HepG2 (cell line): ENCODE data around the gene PCIF1. TPM values are rescaled to one million over a fixed set of nuclear protein-coding genes. Genes with fewer than 3 reads are reported as not detected.

Experiments
- ATAD3A ChIP-seq: sonication (generic); formaldehyde crosslinking; IDR thresholded peaks from 2 replicates; pipeline ENCODE4 v1.4.0; 2020; ENCODE audit warnings: missing genetic modification reagents
- ATM ChIP-seq: fragments of 450-650 bp; IDR thresholded peaks from 2 replicates; pipeline ENCODE4 v1.7.1; 2017; ENCODE audit warnings: mild to moderate bottlenecking, borderline replicate concordance
- BHLHE40 ChIP-seq: IDR thresholded peaks from 2 replicates; pipeline ENCODE4 v1.6.1; 2011; ENCODE audit warnings: low read length, improper control_type of control experiment
- GABPA ChIP-seq, 2 experiments: IDR thresholded peaks; 2 replicates each; pipeline ENCODE4 v1.6.1; 2011 to 2016; ENCODE audit warnings: low read depth in 2 of 2, low read length in 1 of 2, missing biosample characterization in 1 of 2, missing genetic modification characterization in 1 of 2
- HBP1 ChIP-seq: IDR thresholded peaks from 2 replicates; pipeline ENCODE4 v1.6.1; 2016; ENCODE audit warnings: low read depth, control low read depth
- HDAC1 ChIP-seq: sonication (generic); formaldehyde crosslinking; IDR thresholded peaks from 2 replicates; pipeline ENCODE4 v1.5.1; 2020; ENCODE audit warnings: mild to moderate bottlenecking, missing genetic modification reagents
- JUN ChIP-seq: sonication (generic); formaldehyde crosslinking; IDR thresholded peaks from 2 replicates; pipeline ENCODE4 v1.4.0; 2020; ENCODE audit warnings: mild to moderate bottlenecking, missing genetic modification reagents
- KLF12 ChIP-seq: sonication (generic); formaldehyde crosslinking; IDR thresholded peaks from 2 replicates; pipeline ENCODE4 v1.4.0; 2020; ENCODE audit warnings: missing genetic modification reagents, borderline replicate concordance
- NFIB ChIP-seq: sonication (generic); formaldehyde crosslinking; IDR thresholded peaks from 2 replicates; pipeline ENCODE4 v1.9.0; 2021; ENCODE audit warnings: missing genetic modification reagents, mild to moderate bottlenecking, borderline replicate concordance
- NR1H2 ChIP-seq: sonication (generic); formaldehyde crosslinking; IDR thresholded peaks from 2 replicates; pipeline ENCODE4 v1.8.1; 2022; ENCODE audit warnings: low read depth, missing genetic modification reagents, borderline replicate concordance
- NR2C2 ChIP-seq: sonication (generic); formaldehyde crosslinking; IDR thresholded peaks from 2 replicates; pipeline ENCODE4 v1.4.0; 2020; ENCODE audit warnings: missing genetic modification reagents, mild to moderate bottlenecking, moderate library complexity, borderline replicate concordance
- RXRA ChIP-seq: sonication (generic); formaldehyde crosslinking; IDR thresholded peaks from 2 replicates; pipeline ENCODE4 v1.5.1; 2020; ENCODE audit warnings: missing genetic modification reagents
- SP1 ChIP-seq, 2 experiments: fragments of 450-650 bp in 1 of 2; sonication (generic) in 1 of 2; formaldehyde crosslinking in 1 of 2; IDR thresholded peaks; 2 replicates each; pipeline versions ENCODE4 v1.4.0 to v1.6.1; 2016 to 2020; ENCODE audit warnings: missing genetic modification reagents in 1 of 2
- STAT5B ChIP-seq: sonication (generic); formaldehyde crosslinking; IDR thresholded peaks from 2 replicates; pipeline ENCODE4 v1.4.0; 2020; ENCODE audit warnings: missing genetic modification reagents
- TCF12 ChIP-seq, 2 experiments: fragments of 450-650 bp in 1 of 2; sonication (generic) in 1 of 2; formaldehyde crosslinking in 1 of 2; IDR thresholded peaks; 2 replicates each; pipeline versions ENCODE4 v1.6.1 to v1.8.0; 2017 to 2022; ENCODE audit warnings: antibody characterized with exemption in 1 of 2, mild to moderate bottlenecking in 1 of 2, missing genetic modification reagents in 1 of 2, moderate library complexity in 1 of 2
- TOPORS ChIP-seq: sonication (generic); formaldehyde crosslinking; IDR thresholded peaks from 2 replicates; pipeline ENCODE4 v1.8.0; 2023; ENCODE audit warnings: mild to moderate bottlenecking, missing genetic modification reagents
- ZBTB21 ChIP-seq: sonication (generic); formaldehyde crosslinking; IDR thresholded peaks from 2 replicates; pipeline ENCODE4 v1.4.0; 2020; ENCODE audit warnings: missing genetic modification reagents
- ZBTB38 ChIP-seq: sonication (generic); formaldehyde crosslinking; IDR thresholded peaks from 2 replicates; pipeline ENCODE4 v1.5.1; 2020; ENCODE audit warnings: mild to moderate bottlenecking, missing genetic modification reagents
- ZC3H13 ChIP-seq: sonication (generic); formaldehyde crosslinking; IDR thresholded peaks from 2 replicates; pipeline ENCODE4 v1.8.1; 2023; ENCODE audit warnings: mild to moderate bottlenecking, missing genetic modification reagents, moderate library complexity
- ZFP90 ChIP-seq: sonication (generic); formaldehyde crosslinking; IDR thresholded peaks from 2 replicates; pipeline ENCODE4 v1.8.0; 2022; ENCODE audit warnings: missing genetic modification reagents, mild to moderate bottlenecking, inconsistent platforms, borderline replicate concordance
- ZNF230 ChIP-seq: sonication (generic); formaldehyde crosslinking; IDR thresholded peaks from 2 replicates; pipeline ENCODE4 v1.4.0; 2020; ENCODE audit warnings: mild to moderate bottlenecking, missing genetic modification reagents
- ZNF281 ChIP-seq: sonication (generic); formaldehyde crosslinking; IDR thresholded peaks from 2 replicates; pipeline ENCODE4 v1.4.0; 2020; ENCODE audit warnings: missing genetic modification reagents, borderline replicate concordance
- ZNF382 ChIP-seq: sonication (generic); formaldehyde crosslinking; IDR thresholded peaks from 2 replicates; pipeline ENCODE4 v1.5.0; 2020; ENCODE audit warnings: missing genetic modification reagents, mild to moderate bottlenecking, borderline replicate concordance
- ZNF547 ChIP-seq: sonication (generic); formaldehyde crosslinking; IDR thresholded peaks from 2 replicates; pipeline ENCODE4 v1.5.1; 2020; ENCODE audit warnings: mild to moderate bottlenecking, missing genetic modification reagents
- ZNF773 ChIP-seq: sonication (generic); formaldehyde crosslinking; IDR thresholded peaks from 2 replicates; pipeline ENCODE4 v1.4.0; 2020; ENCODE audit warnings: missing genetic modification reagents, borderline replicate concordance
- ZSCAN31 ChIP-seq: sonication (generic); formaldehyde crosslinking; IDR thresholded peaks from 2 replicates; pipeline ENCODE4 v1.5.0; 2020; ENCODE audit warnings: low read depth, mild to moderate bottlenecking, missing genetic modification reagents
- polyA plus RNA-seq, 8 experiments: library from polyadenylated mRNA; depleted of rRNA in 3 of 8; stranded (reverse) in 7 of 8; unstranded in 1 of 8; fragments of >200 nt; fragmentation: Illumina TruSeq in 4 of 8; extraction: Trizol in 4 of 8; gene quantifications; 2 replicates each; pipeline versions ENCODE4 v1.2.1 to v1.2.3, GENCODE V29; 2011 to 2016; ENCODE audit warnings: low read depth in 4 of 8, missing spikeins in 1 of 8, mixed read lengths in 1 of 8; ENCODE audit not compliant: insufficient read depth in 1 of 8
- total RNA-seq, 5 experiments: library from RNA; depleted of rRNA; stranded (reverse); fragments of >200 nt; fragmentation: Illumina TruSeq; extraction: Trizol; gene quantifications; 2 replicates each; pipeline ENCODE4 v1.2.3, GENCODE V29; 2016; ENCODE audit warnings: low read depth in 1 of 5

The PCIF1 gene
- total and polyA plus RNA-seq, 2 of the 13 experiments (the other 11 are each of a cell fraction or from before 2014, with no cell fraction given): 20.9 to 24.4 TPM

- TF ChIP-seq NR1H2 (CRISPR knock-in tag): peak; percentile 78
- peak; percentile 19; the same call in 1 of the 2 replicates for TF ChIP-seq ZC3H13 (CRISPR knock-in tag)
- peak; percentile 43 for TF ChIP-seq BHLHE40
- peak; percentile 46; the same call in 1 of the 2 replicates for TF ChIP-seq KLF12 (CRISPR knock-in tag)
- peak; percentile 96 for TF ChIP-seq ZSCAN31 (CRISPR knock-in tag)
- TF ChIP-seq TOPORS: 0 out of 2 replicates have a peak, but pooled peaks have one; percentile 79
- peak; percentile 88; the same call in 1 of the 2 replicates for TF ChIP-seq RXRA
- TF ChIP-seq ZNF230 (CRISPR knock-in tag): peak; percentile 70
- TF ChIP-seq GABPA (IDR thresholded peaks at IDR 0.05; ENCODE audit: low read depth, low read length): no peak; the same call in 1 of the 2 replicates
- TF ChIP-seq GABPA (CRISPR knock-in tag; IDR thresholded peaks at IDR 0.05; ENCODE audit: low read depth): peak; percentile 65; the same call in 1 of the 2 replicates
- no peak for TF ChIP-seq NFIB (CRISPR knock-in tag)
- TF ChIP-seq TCF12 (IDR thresholded peaks at IDR 0.05): no peak
- TF ChIP-seq TCF12 (CRISPR knock-in tag; IDR thresholded peaks at IDR 0.05): peak; percentile 94
- TF ChIP-seq HBP1: 0 out of 2 replicates have a peak, but pooled peaks have one; percentile 11
- TF ChIP-seq STAT5B (CRISPR knock-in tag): peak; percentile 95; the same call in 1 of the 2 replicates
- peak; percentile 75 for TF ChIP-seq ZNF773 (CRISPR knock-in tag)
- peak; percentile 86 for TF ChIP-seq HDAC1 (CRISPR knock-in tag)
- TF ChIP-seq ZNF281: peak; percentile 75
- TF ChIP-seq ZFP90 (CRISPR knock-in tag): peak; percentile 15; the same call in 1 of the 2 replicates
- TF ChIP-seq NR2C2 (CRISPR knock-in tag): peak; percentile 88
- 0 out of 2 replicates have a peak, but pooled peaks have one; percentile 7 for TF ChIP-seq ZBTB21 (CRISPR knock-in tag)
- no peak for TF ChIP-seq ATAD3A (CRISPR knock-in tag)
- TF ChIP-seq ZNF547: peak; percentile 89
- TF ChIP-seq ATM: no peak
- TF ChIP-seq ZBTB38 (CRISPR knock-in tag): peak; percentile 87
- no peak for TF ChIP-seq JUN
- TF ChIP-seq ZNF382 (CRISPR knock-in tag): no peak
- peak; percentile 66; the same call in 1 of the 2 replicates for TF ChIP-seq SP1 (IDR thresholded peaks at IDR 0.05)
- TF ChIP-seq SP1 (CRISPR knock-in tag; IDR thresholded peaks at IDR 0.05): peak; percentile 100
Measured at GRCh38 chr20:45934586-45935415, at the start of gene PCIF1 (continued).
